Breast epithelium (tissue), 3 donors: ENCODE data around the gene KDM4B.

ENCODE experiments used
- CTCF ChIP-seq, 3 donors: fragments of 450-650 bp; IDR thresholded peaks; one replicate each; pipeline ENCODE4 v1.5.1; 2016 to 2017; ENCODE audit warnings: antibody characterized with exemption in 3 of 3, mild to moderate bottlenecking in 3 of 3, moderate library complexity in 3 of 3
- POLR2A ChIP-seq: fragments of 450-650 bp; IDR thresholded peaks from one replicate; pipeline ENCODE4 v1.6.1; 2016; ENCODE audit warnings: antibody characterized with exemption, mild to moderate bottlenecking, moderate library complexity

- TF ChIP-seq POLR2A (no peak), CTCF (IDR thresholded peaks at IDR 0.05) (no peak)
These were observed 8.6 kb downstream of the KDM4B start for GRCh38 chr19:4977299-4978174.
